ENCODE measurements around the gene CADM4. TPM values are rescaled to one million over a fixed set of nuclear protein-coding genes. Genes with fewer than 3 reads are reported as not detected.

The CADM4 gene
- total RNA-seq, 1 donor from 2014 or later, result 13.4 TPM

DNA sequence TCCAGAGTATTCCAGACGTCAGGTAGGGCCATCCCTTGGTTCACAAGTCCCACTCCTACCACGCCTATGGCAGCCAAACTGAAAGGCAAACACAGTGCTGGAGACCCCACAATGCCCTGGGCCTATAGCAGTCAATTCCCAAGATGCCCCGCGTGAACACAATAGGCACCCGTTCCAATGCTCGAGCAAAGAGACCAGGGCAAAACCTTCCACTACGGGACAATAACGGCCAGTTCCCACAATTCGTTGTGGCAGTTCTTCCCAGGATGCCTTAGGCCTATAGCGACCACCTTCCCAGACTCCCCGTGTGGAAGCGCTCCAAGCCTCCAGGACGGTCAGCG lies 20.8 kb downstream of the CADM4 start:
- no peaks in the 10 kb centered on the region for H3K27me3 ChIP-seq (ENCODE audit: control insufficient read depth, insufficient read depth, low read length)
- DNase-seq (ENCODE audit: low read depth) (no peak), FAIRE-seq (peak; percentile 23)
- H3K4me3 ChIP-seq (ENCODE audit: low read depth, low read length), result peak overlapping the region; percentile 57
- H3K36me3 ChIP-seq (ENCODE audit: control insufficient read depth, insufficient read depth, low read length), result no peaks in the 10 kb centered on the region
- TF ChIP-seq, protein P1, sequence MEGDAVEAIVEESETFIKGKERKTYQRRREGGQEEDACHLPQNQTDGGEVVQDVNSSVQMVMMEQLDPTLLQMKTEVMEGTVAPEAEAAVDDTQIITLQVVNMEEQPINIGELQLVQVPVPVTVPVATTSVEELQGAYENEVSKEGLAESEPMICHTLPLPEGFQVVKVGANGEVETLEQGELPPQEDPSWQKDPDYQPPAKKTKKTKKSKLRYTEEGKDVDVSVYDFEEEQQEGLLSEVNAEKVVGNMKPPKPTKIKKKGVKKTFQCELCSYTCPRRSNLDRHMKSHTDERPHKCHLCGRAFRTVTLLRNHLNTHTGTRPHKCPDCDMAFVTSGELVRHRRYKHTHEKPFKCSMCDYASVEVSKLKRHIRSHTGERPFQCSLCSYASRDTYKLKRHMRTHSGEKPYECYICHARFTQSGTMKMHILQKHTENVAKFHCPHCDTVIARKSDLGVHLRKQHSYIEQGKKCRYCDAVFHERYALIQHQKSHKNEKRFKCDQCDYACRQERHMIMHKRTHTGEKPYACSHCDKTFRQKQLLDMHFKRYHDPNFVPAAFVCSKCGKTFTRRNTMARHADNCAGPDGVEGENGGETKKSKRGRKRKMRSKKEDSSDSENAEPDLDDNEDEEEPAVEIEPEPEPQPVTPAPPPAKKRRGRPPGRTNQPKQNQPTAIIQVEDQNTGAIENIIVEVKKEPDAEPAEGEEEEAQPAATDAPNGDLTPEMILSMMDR (IDR thresholded peaks at IDR 0.05; ENCODE audit: insufficient read depth, low read length, severe bottlenecking), result no peak

GRCh38 chr19:43616954-43617353 lies 22.7 kb downstream of the CADM4 start:
- TF ChIP-seq, protein P1 (IDR thresholded peaks at IDR 0.05; ENCODE audit: insufficient read depth, low read length, severe bottlenecking), result no peak
- Histone ChIP-seq H3K27me3 (ENCODE audit: control insufficient read depth, insufficient read depth, low read length) (no peaks in the 10 kb centered on the region), H3K4me3 (ENCODE audit: low read depth, low read length) (no peak overlapping the region), H3K36me3 (ENCODE audit: control insufficient read depth, insufficient read depth, low read length) (no peaks in the 10 kb centered on the region)
- DNase-seq (ENCODE audit: low read depth) (no peak), FAIRE-seq (no peak)

DNA sequence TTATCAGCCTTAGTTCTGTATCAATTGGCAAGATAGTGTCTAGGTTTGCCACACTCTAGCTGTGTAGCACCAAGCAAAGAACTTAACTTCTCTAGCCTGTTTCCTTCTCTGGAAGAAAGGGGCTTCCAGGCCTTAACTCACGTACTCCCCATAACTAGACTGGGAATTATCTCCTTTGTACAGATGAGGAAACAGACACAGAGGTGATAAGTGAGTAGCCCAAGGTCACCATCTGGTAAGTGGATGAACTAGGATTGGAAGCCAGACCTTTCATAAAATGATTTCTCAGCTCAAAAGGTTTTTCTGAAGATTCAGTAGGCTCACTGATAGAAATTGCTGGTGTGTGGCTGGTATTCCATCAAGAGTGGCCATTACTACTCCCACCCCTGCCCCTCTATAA lies 23.3 kb downstream of the CADM4 start:
- DNase-seq (ENCODE audit: low read depth) (no peak), FAIRE-seq (no peak)
- Histone ChIP-seq H3K4me3 (ENCODE audit: low read depth, low read length) (no peak overlapping the region), H3K27me3 (ENCODE audit: control insufficient read depth, insufficient read depth, low read length) (no peaks in the 10 kb centered on the region), H3K36me3 (ENCODE audit: control insufficient read depth, insufficient read depth, low read length) (peaks cover 1% of the 10 kb centered on the region)
- TF ChIP-seq, protein P1 (IDR thresholded peaks at IDR 0.05; ENCODE audit: insufficient read depth, low read length, severe bottlenecking), result no peak

- no peak for DNase-seq (ENCODE audit: low read depth)
- TF ChIP-seq, protein P1 (IDR thresholded peaks at IDR 0.05; ENCODE audit: insufficient read depth, low read length, severe bottlenecking), result no peak
These were observed 27.3 kb downstream of the CADM4 start for GRCh38 chr19:43612374-43612773.

GRCh38 chr19:43611788-43612187 lies 27.9 kb downstream of the CADM4 start, which contains the start of gene SRRM5:
SRRM5 (plus strand) TSS chr19:43612088; CDS start chr19:43612122, 34 bp downstream.
- no peak within 1 kb of the TSS for H3K4me3 ChIP-seq (ENCODE audit: low read depth, low read length)
- FAIRE-seq (no peak), DNase-seq (ENCODE audit: low read depth) (no peak)
- H3K27me3 ChIP-seq (ENCODE audit: control insufficient read depth, insufficient read depth, low read length), result no peaks in the 10 kb centered on the region
- TF ChIP-seq, protein P1 (IDR thresholded peaks at IDR 0.05; ENCODE audit: insufficient read depth, low read length, severe bottlenecking), result no peak
- peaks cover 1% of the 10 kb centered on the region for H3K36me3 ChIP-seq (ENCODE audit: control insufficient read depth, insufficient read depth, low read length)

More at GRCh38 chr19:43612374-43612773, 27.3 kb downstream of the CADM4 start:
- peaks cover 1% of the 10 kb centered on the region for H3K36me3 ChIP-seq (ENCODE audit: control insufficient read depth, insufficient read depth, low read length)
- no peak overlapping the region for H3K4me3 ChIP-seq (ENCODE audit: low read depth, low read length)
- no peaks in the 10 kb centered on the region for H3K27me3 ChIP-seq (ENCODE audit: control insufficient read depth, insufficient read depth, low read length)
- FAIRE-seq, result no peak

- H3K36me3 ChIP-seq (ENCODE audit: control insufficient read depth, insufficient read depth, low read length), result peaks cover 1% of the 10 kb centered on the region
- FAIRE-seq, result no peak
These were observed 29.2 kb downstream of the CADM4 start for GRCh38 chr19:43610493-43610892.

More at GRCh38 chr19:43610493-43610892, 29.2 kb downstream of the CADM4 start:
- no peaks in the 10 kb centered on the region for H3K27me3 ChIP-seq (ENCODE audit: control insufficient read depth, insufficient read depth, low read length)
- DNase-seq (ENCODE audit: low read depth), result no peak
- TF ChIP-seq, protein P1 (IDR thresholded peaks at IDR 0.05; ENCODE audit: insufficient read depth, low read length, severe bottlenecking), result no peak
- H3K4me3 ChIP-seq (ENCODE audit: low read depth, low read length), result no peak overlapping the region

Measured in bronchial epithelial cell (primary cell).